Liver (tissue), 9 donors: ENCODE data around the gene KDM4C. TPM values are rescaled to one million over a fixed set of nuclear protein-coding genes. Genes with fewer than 3 reads are reported as not detected.

Source experiments
- DNase-seq: peaks from one replicate; pipeline ENCODE4 v3.0.0-alpha.2; 2017; ENCODE audit warnings: low spot score
- H3K27ac ChIP-seq, 2 donors: one replicate each; pipeline ENCODE4 v1.7.0; 2013; ENCODE audit warnings: inconsistent platforms in 2 of 2, low read length in 2 of 2, control low read depth in 1 of 2, low read depth in 1 of 2, mild to moderate bottlenecking in 1 of 2
- H3K27me3 ChIP-seq, 4 donors: one replicate each; pipeline versions ENCODE4 v1.6.1 to v1.7.0; 2013; ENCODE audit warnings: low read length in 3 of 4, inconsistent platforms in 1 of 4, mild to moderate bottlenecking in 1 of 4, moderate library complexity in 1 of 4; ENCODE audit not compliant: control insufficient read depth in 4 of 4, insufficient read depth in 4 of 4
- H3K36me3 ChIP-seq, 4 donors: one replicate each; pipeline versions ENCODE4 v1.6.1 to v1.7.0; 2013; ENCODE audit warnings: low read length in 3 of 4, mild to moderate bottlenecking in 3 of 4, low read depth in 1 of 4, moderate library complexity in 1 of 4; ENCODE audit not compliant: control insufficient read depth in 4 of 4, insufficient read depth in 3 of 4
- H3K4me1 ChIP-seq, 4 donors: one replicate each; pipeline versions ENCODE4 v1.6.1 to v1.7.0; 2013; ENCODE audit warnings: low read length in 3 of 4, mild to moderate bottlenecking in 3 of 4, moderate library complexity in 1 of 4; ENCODE audit not compliant: control insufficient read depth in 4 of 4, insufficient read depth in 4 of 4
- H3K4me3 ChIP-seq, 3 donors: one replicate each; pipeline versions ENCODE4 v1.6.1 to v1.7.0; 2013; ENCODE audit warnings: low read length in 3 of 3, control low read depth in 1 of 3, low read depth in 1 of 3, mild to moderate bottlenecking in 1 of 3
- H3K9ac ChIP-seq, 2 donors: one replicate each; pipeline ENCODE4 v1.7.0; 2013; ENCODE audit warnings: low read length in 2 of 2, mild to moderate bottlenecking in 2 of 2, moderate library complexity in 2 of 2, control low read depth in 1 of 2, low read depth in 1 of 2
- H3K9me3 ChIP-seq, 4 donors: one replicate each; pipeline versions ENCODE4 v1.6.1 to v1.7.0; 2013; ENCODE audit warnings: low read length in 3 of 4; ENCODE audit not compliant: control insufficient read depth in 4 of 4
- EGR1 ChIP-seq, 2 donors: IDR thresholded peaks; 2 replicates each; pipeline ENCODE4 v1.6.1; 2016 to 2018; ENCODE audit warnings: antibody characterized with exemption in 2 of 2, low read depth in 2 of 2
- FOXA1 ChIP-seq: IDR thresholded peaks from 2 replicates; pipeline ENCODE4 v1.6.1; 2016; ENCODE audit warnings: antibody characterized with exemption
- FOXA2 ChIP-seq: IDR thresholded peaks from 2 replicates; pipeline ENCODE4 v1.6.1; 2016; ENCODE audit warnings: antibody characterized with exemption
- GABPA ChIP-seq, 2 donors: IDR thresholded peaks in 1 of 2; conservative IDR thresholded peaks in 1 of 2; 2 replicates each; pipeline ENCODE4 v1.6.1; 2016; ENCODE audit warnings: antibody characterized with exemption in 2 of 2, mild to moderate bottlenecking in 1 of 2, moderate library complexity in 1 of 2
- HNF4A ChIP-seq, 2 donors: conservative IDR thresholded peaks; 2 replicates each; pipeline ENCODE4 v1.6.1; 2016; ENCODE audit warnings: antibody characterized with exemption in 2 of 2, mild to moderate bottlenecking in 2 of 2
- HNF4G ChIP-seq: IDR thresholded peaks from 2 replicates; pipeline ENCODE4 v1.6.1; 2016; ENCODE audit warnings: antibody characterized with exemption
- JUND ChIP-seq, 2 donors: IDR thresholded peaks; 2 replicates each; pipeline ENCODE4 v1.6.1; 2016; ENCODE audit warnings: antibody characterized with exemption in 2 of 2
- NR2F2 ChIP-seq: IDR thresholded peaks from 2 replicates; pipeline ENCODE4 v1.6.1; 2016; ENCODE audit warnings: antibody characterized with exemption
- RAD21 ChIP-seq, 2 donors: IDR thresholded peaks; 2 replicates each; pipeline ENCODE4 v1.6.1; 2016; ENCODE audit warnings: antibody characterized with exemption in 2 of 2, mild to moderate bottlenecking in 2 of 2
- RXRA ChIP-seq, 2 donors: IDR thresholded peaks; 2 replicates each; pipeline ENCODE4 v1.6.1; 2017 to 2018; ENCODE audit warnings: antibody characterized with exemption in 2 of 2, mild to moderate bottlenecking in 1 of 2
- SP1 ChIP-seq: IDR thresholded peaks from 2 replicates; pipeline ENCODE4 v1.6.1; 2018; ENCODE audit warnings: antibody characterized with exemption, mild to moderate bottlenecking
- TAF1 ChIP-seq: conservative IDR thresholded peaks from 2 replicates; pipeline ENCODE4 v1.6.1; 2016; ENCODE audit warnings: antibody characterized with exemption, mild to moderate bottlenecking
- YY1 ChIP-seq: IDR thresholded peaks from 2 replicates; pipeline ENCODE4 v1.6.1; 2016; ENCODE audit warnings: antibody characterized with exemption, mild to moderate bottlenecking
- WGBS: extraction: QIAGEN DNeasy Blood & Tissue Kit; methylation state at CpG from one replicate; pipeline ENCODE4 v1.1.7; 2013; 5-methylcytosine and 5-hydroxymethylcytosine counted together
- polyA plus RNA-seq, 2 donors: library from polyadenylated mRNA; stranded (reverse) in 1 of 2; unstranded in 1 of 2; fragments of 200-250 nt in 1 of 2; fragments of >200 nt in 1 of 2; fragmentation: Nextera tagmentation in 1 of 2; extraction: Ambion mirVana in 1 of 2; gene quantifications; one replicate each; pipeline versions ENCODE4 v1.2.1 to v1.2.3, GENCODE V29; 2013 to 2015
- total RNA-seq, 2 donors: library from RNA; depleted of rRNA; stranded (reverse); fragments of >200 nt; gene quantifications; one replicate each; pipeline ENCODE4 v1.2.3, GENCODE V29; 2014
- TF ChIP-seq, protein P1 (sequence below): IDR thresholded peaks from 2 replicates; pipeline ENCODE4 v1.6.1; 2016; ENCODE audit warnings: antibody characterized with exemption
- TF ChIP-seq, protein P2 (sequence below): IDR thresholded peaks from 2 replicates; pipeline ENCODE4 v1.6.1; 2016; ENCODE audit warnings: antibody characterized with exemption
- TF ChIP-seq, protein P3 (sequence below): IDR thresholded peaks from 2 replicates; pipeline ENCODE4 v1.6.1; 2016; ENCODE audit warnings: antibody characterized with exemption, mild to moderate bottlenecking
- TF ChIP-seq, protein P4 (sequence below): IDR thresholded peaks from 2 replicates; pipeline ENCODE4 v1.6.1; 2016; ENCODE audit warnings: antibody characterized with exemption
- TF ChIP-seq, protein P5 (sequence below): fragments of 150-350 bp; IDR thresholded peaks from 2 replicates; pipeline ENCODE4 v1.5.1; 2017; ENCODE audit warnings: improper control_type of control experiment, low read depth, low read length; ENCODE audit not compliant: missing input control
- donor health status: healthy.
- donor health status: healthy.
- donor health status: healthy.
- donor health status: healthy.
- donor health status: healthy.

The KDM4C gene
- total and polyA plus RNA-seq, 4 donors = 4.3 to 40.2 (median 24.0) TPM

DNA sequence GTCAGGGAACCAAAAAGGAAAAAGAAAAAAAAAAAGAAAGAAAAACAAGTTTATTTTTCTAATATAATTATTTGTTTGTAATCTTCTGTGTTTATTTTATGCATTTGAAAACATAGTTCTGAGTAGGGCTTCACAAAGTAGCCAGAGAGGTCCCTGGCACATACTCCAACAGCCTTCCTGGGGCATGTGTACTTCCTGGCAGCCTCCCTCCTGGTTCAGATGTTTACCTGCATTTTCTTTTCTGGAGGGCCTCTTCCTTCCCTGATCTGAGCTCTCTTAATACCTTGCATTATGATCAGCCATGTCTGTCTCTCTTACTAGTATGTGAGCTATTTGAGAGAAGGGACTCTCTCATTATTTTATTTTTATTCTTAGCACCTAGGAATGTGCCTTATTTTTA lies 361.8 kb downstream of the KDM4C start:
- TF ChIP-seq EGR1 (IDR thresholded peaks at IDR 0.05; ENCODE audit: low read depth in 2 of 2) (no peak), HNF4G (no peak), HNF4A (conservative IDR thresholded peaks at IDR 0.05) (no peak), FOXA1 (no peak), YY1 (no peak), TAF1 (no peak), JUND (IDR thresholded peaks at IDR 0.05) (no peak), FOXA2 (no peak), RAD21 (IDR thresholded peaks at IDR 0.05) (no peak), NR2F2 (no peak), SP1 (no peak), RXRA (IDR thresholded peaks at IDR 0.05) (no peak)
- TF ChIP-seq, protein P1, sequence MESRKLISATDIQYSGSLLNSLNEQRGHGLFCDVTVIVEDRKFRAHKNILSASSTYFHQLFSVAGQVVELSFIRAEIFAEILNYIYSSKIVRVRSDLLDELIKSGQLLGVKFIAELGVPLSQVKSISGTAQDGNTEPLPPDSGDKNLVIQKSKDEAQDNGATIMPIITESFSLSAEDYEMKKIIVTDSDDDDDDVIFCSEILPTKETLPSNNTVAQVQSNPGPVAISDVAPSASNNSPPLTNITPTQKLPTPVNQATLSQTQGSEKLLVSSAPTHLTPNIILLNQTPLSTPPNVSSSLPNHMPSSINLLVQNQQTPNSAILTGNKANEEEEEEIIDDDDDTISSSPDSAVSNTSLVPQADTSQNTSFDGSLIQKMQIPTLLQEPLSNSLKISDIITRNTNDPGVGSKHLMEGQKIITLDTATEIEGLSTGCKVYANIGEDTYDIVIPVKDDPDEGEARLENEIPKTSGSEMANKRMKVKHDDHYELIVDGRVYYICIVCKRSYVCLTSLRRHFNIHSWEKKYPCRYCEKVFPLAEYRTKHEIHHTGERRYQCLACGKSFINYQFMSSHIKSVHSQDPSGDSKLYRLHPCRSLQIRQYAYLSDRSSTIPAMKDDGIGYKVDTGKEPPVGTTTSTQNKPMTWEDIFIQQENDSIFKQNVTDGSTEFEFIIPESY = no peak
- TF ChIP-seq, protein P2, sequence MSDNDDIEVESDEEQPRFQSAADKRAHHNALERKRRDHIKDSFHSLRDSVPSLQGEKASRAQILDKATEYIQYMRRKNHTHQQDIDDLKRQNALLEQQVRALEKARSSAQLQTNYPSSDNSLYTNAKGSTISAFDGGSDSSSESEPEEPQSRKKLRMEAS = no peak
- TF ChIP-seq, protein P3, sequence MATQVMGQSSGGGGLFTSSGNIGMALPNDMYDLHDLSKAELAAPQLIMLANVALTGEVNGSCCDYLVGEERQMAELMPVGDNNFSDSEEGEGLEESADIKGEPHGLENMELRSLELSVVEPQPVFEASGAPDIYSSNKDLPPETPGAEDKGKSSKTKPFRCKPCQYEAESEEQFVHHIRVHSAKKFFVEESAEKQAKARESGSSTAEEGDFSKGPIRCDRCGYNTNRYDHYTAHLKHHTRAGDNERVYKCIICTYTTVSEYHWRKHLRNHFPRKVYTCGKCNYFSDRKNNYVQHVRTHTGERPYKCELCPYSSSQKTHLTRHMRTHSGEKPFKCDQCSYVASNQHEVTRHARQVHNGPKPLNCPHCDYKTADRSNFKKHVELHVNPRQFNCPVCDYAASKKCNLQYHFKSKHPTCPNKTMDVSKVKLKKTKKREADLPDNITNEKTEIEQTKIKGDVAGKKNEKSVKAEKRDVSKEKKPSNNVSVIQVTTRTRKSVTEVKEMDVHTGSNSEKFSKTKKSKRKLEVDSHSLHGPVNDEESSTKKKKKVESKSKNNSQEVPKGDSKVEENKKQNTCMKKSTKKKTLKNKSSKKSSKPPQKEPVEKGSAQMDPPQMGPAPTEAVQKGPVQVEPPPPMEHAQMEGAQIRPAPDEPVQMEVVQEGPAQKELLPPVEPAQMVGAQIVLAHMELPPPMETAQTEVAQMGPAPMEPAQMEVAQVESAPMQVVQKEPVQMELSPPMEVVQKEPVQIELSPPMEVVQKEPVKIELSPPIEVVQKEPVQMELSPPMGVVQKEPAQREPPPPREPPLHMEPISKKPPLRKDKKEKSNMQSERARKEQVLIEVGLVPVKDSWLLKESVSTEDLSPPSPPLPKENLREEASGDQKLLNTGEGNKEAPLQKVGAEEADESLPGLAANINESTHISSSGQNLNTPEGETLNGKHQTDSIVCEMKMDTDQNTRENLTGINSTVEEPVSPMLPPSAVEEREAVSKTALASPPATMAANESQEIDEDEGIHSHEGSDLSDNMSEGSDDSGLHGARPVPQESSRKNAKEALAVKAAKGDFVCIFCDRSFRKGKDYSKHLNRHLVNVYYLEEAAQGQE = no peak
- TF ChIP-seq, protein P4, sequence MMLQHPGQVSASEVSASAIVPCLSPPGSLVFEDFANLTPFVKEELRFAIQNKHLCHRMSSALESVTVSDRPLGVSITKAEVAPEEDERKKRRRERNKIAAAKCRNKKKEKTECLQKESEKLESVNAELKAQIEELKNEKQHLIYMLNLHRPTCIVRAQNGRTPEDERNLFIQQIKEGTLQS = no peak
- TF ChIP-seq, protein P5, sequence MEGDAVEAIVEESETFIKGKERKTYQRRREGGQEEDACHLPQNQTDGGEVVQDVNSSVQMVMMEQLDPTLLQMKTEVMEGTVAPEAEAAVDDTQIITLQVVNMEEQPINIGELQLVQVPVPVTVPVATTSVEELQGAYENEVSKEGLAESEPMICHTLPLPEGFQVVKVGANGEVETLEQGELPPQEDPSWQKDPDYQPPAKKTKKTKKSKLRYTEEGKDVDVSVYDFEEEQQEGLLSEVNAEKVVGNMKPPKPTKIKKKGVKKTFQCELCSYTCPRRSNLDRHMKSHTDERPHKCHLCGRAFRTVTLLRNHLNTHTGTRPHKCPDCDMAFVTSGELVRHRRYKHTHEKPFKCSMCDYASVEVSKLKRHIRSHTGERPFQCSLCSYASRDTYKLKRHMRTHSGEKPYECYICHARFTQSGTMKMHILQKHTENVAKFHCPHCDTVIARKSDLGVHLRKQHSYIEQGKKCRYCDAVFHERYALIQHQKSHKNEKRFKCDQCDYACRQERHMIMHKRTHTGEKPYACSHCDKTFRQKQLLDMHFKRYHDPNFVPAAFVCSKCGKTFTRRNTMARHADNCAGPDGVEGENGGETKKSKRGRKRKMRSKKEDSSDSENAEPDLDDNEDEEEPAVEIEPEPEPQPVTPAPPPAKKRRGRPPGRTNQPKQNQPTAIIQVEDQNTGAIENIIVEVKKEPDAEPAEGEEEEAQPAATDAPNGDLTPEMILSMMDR = no peak
- H3K9me3 ChIP-seq = no peaks in the 10 kb centered on the region
- H3K27me3 ChIP-seq = no peaks in the 10 kb centered on the region
- H3K36me3 ChIP-seq = peaks cover 0 to 2% (median 0%) of the 10 kb centered on the region in 4 donors
- DNase-seq = no peak
- no peak overlapping the region for H3K27ac ChIP-seq
- H3K4me1 ChIP-seq = no peaks in the 10 kb centered on the region
- no peak overlapping the region for H3K9ac ChIP-seq
- H3K4me3 ChIP-seq = no peak overlapping the region

DNA sequence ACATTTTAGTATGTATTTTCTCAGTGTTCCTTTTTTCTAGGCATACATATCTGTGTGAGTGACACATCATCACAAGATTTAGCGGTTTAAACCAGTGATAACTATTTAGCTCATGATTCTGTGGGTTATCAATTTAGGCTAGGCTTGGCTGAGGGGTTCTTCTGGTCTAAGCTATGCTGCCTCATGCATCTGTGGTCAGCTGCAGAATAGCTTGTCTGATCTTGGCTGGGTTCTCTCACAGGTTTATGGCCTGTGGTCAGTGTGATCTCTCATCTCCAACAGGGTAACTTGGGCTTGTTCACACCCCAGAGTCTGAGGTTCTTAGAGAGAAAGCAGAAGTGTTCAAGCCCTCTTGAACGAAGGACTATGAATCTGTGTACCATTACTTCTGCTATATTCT lies 363.3 kb downstream of the KDM4C start:
- H3K36me3 ChIP-seq = peaks cover 0 to 2% (median 0%) of the 10 kb centered on the region in 4 donors
- no peaks in the 10 kb centered on the region for H3K27me3 ChIP-seq
- TF ChIP-seq RAD21 (IDR thresholded peaks at IDR 0.05) (no peak), GABPA (IDR thresholded peaks at IDR 0.05 in 1 of 2, conservative IDR thresholded peaks at IDR 0.05 in 1 of 2) (no peak), TAF1 (no peak), JUND (IDR thresholded peaks at IDR 0.05) (no peak), EGR1 (IDR thresholded peaks at IDR 0.05; ENCODE audit: low read depth in 2 of 2) (no peak), RXRA (IDR thresholded peaks at IDR 0.05) (no peak), NR2F2 (no peak), YY1 (no peak), FOXA2 (no peak)
- TF ChIP-seq, protein P3 = no peak
- TF ChIP-seq, protein P5 = no peak
- H3K9ac ChIP-seq = no peak overlapping the region
- WGBS = 91% methylated on average over 2 of the region's 2 CpGs
- DNase-seq = no peak
- H3K9me3 ChIP-seq = no peaks in the 10 kb centered on the region
- no peaks in the 10 kb centered on the region for H3K4me1 ChIP-seq
- no peak overlapping the region for H3K27ac ChIP-seq
- no peak overlapping the region for H3K4me3 ChIP-seq
